ENCODE results near the gene EYS.

Gene EYS

DNA sequence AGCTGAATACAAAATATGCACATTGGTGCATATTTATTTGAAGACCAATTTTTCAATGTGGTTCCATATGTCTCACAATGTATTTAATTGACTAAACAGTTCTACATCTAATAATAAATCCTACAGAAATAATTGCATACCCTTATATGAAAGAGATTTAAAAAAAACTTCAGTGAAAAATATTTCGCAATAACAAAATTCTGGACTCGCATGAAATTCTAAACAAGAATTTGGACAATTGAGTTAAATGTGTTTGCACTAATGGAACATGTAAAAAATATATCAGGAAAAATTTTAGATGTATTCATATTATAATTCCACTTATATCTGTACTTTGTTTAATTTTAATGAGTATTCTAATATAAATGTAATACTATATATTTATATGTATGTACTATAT, 1003.1 kb downstream of the EYS start:
- DNase-seq: no peak

DNA sequence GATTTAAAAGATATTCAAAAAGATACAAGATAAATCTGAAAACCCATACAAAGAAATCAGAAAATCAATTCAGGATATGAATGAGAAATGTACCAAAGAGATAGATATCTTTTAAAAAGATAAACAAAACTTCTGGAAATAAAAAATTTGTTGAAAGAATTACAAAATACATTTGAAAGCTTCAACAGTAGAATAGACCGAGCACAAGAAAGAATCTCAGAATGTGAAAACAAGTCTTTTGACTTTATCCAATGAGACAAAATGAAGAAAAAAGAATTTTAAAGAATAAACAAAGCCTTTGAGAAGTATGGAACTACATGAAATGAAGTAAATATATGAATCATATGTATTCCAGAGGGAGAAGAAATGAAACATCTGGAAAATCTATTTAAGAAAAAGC, 1011.0 kb downstream of the EYS start:
- no peak for DNase-seq

- no peak for DNase-seq
These were observed 1012.7 kb downstream of the EYS start for GRCh38 chr6:64694356-64694755.

DNA sequence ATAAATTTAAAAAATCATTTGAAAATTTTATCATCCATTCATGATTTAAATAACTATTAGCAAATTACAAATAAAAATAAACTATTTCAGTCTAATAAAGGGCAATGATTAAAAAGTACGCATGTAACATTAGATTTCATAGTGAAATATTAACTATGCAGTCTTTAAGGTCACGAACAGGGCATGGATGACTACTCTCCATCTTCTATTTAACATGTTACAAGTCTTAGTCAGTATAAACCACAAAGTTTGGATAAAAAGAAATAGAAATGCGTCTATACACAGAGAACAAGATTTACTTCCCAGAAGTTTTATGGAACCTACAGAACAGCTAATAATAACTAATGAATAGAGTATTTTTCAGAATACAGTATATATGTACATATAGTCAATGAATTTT, 1016.0 kb downstream of the EYS start:
- DNase-seq: no peak

DNA sequence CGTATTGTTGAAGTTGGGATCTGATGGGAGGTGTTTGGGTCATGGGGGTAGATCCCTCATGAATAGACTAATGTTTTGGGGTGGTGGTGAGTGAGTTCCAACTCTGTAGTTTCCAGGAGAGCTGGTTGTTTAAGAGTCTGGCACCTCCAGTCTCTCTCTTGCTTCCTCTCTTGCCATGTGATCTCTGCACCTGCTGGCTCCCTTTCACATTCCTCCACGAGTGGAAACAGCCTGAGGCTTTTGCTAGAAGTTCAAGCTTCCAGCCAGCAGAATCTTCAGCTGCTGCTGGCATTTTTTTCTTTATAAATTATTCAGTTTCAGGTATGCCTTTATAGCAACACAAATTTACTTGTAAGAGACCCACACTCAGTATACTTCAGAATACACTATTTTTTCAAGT, 1021.6 kb downstream of the EYS start:
- DNase-seq: no peak

DNA sequence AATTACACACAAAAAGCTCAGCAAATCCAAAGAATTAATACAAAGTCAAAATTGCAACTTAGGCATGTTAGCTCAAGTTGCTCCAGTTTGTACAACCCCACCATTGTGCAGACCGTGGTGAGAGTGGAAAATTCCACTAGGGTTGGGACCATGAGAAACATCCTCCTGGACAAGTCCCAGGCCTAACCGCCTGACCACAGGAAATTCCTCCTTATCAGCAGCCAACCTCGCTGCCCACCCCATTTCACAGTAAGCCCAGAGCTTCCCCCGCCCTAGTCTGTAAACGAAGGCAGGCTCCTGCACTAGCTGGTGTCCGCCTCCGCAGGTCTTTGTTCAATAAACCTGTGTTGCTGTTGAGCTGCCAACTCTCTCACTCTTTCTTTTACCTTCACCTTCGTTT, 1023.3 kb downstream of the EYS start:
- DNase-seq: no peak

DNA sequence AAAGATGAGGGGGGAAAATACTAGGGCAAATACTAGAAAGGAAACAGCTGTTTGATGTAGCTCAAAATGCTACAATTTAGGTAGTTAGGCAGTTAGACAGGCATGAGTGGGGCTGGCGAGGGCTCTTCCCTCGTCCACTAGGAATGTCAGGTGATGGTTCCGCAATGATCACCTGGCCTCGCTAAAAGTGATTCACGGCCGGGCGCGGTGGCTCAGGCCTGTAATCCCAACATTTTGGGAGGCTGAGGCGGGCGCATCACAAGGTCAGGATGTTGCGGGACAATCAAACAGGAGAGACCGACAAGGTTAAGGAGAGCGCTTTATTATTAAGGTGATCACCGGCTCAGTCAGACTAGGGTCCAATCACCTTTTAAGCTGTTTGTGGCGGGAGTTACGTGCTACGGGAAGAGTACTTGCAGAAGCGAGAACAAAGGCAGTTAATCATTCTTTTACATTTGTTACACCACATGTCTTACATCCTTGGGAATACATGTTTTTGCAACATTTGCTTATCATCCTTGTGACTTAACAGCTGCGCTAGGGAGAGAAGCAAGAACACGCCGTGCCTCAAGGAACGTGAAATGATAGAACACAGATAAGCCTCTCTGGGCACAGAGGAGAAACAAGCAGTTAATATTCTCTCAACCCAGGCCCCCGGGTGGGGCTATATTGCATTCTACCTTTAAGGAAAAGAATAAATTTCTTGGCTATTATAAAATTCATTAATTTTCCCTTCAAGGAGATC, 1025.4 kb downstream of the EYS start:
- DNase-seq: no peak

DNA sequence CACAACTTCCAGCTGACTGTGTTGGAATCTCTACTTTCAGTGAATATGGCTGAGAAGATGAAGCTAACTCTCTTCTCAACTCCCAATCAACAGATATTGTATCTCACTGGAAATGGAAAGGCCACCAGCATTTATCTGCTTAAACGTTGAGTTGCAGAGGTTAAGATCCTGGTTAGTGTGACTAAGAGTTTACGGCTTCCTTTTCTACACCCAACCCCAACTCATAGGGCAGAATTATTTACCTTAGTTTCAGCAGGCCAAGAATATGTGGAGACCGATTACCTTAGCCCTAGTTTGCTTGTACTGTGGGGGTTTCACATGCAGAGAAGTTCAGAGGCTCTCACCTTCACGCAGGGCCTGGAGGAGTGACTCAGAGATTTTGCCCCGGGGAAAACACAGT, 1026.6 kb downstream of the EYS start:
- DNase-seq: no peak

GRCh38 chr6:64679416-64679815, 1027.6 kb downstream of the EYS start:
- DNase-seq: no peak

DNA sequence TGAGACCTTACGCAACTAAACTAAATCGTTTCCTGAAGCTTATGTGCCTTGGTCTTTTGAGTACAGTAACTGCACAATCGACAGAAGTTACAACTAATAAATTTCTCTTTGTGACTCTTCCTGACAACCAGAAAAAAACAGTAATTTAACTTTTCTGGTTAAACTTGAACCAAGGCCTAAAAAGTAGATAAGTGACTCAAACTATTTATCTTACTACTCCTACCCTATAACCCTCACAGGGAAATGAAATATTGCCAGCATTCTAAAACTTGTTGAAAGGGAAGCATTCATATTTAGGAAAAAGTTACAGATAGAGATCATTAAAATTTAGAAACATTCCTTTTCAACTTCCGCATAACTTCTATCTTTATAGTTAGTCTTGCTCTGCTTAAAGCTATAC, 1034.4 kb downstream of the EYS start:
- no peak for DNase-seq

- no peak for DNase-seq
These were observed 1034.9 kb downstream of the EYS start for GRCh38 chr6:64672131-64672530.

- DNase-seq: no peak
These were observed 1041.9 kb downstream of the EYS start for GRCh38 chr6:64665137-64665536.

GRCh38 chr6:64664480-64664879, 1042.5 kb downstream of the EYS start:
- no peak for DNase-seq

GRCh38 chr6:64644024-64644423, 1063.0 kb downstream of the EYS start:
- DNase-seq: no peak

DNA sequence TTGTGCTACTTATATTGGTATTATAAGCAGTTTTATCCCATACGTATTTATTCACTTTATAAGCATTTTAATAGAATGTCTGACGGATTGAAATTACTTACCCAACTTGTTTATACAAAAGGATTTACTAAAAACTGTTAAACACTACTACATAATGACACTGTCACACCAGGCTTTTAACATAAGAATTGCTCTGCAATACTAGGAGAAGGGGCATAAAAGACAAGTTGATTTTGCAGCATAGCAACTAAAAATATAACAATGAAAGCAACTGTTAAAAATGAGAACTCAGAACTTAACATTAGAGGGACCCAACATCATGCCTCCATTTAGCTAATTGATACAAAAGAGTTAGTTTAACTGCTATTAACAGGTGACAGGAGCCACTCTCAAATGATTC, 1076.1 kb downstream of the EYS start:
- DNase-seq: no peak

DNA sequence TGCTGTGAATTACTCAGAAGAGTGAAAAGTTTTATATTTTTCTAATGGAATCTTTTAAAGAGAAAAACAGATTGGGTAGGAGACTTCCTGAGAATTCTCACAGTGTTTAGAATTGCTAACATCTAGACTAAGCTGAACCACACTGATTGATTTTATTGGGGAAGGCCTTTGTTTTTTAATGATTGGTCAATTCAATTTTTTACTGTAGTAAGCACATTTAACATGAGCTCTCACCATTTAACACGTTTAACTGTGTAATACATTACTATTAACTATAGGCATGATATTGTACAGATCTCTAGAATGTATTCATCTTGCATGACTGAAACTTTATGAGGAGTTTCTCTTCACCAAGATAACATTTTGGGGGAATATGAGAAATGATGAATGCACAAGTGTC, 1084.1 kb downstream of the EYS start:
- DNase-seq: no peak

DNA sequence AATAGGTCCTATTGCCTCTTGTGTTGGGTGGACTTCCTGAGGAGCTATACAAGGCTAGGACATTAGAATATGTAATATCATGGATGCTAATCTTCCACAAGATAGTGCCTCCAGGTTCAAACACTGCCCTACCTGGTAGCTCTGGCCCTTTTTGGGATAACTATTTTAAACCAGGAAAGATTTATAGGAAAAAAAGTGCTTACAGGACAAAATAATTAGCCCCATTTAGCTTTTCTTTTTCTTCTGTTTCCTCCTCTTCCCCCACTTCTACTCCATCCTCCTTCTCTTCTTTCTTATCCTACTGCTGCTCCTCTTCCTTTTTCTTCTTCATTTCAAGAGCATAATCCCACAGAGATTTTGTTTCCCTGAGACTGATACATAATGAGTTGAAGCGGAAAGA, 1104.0 kb downstream of the EYS start:
- DNase-seq: no peak

DNA sequence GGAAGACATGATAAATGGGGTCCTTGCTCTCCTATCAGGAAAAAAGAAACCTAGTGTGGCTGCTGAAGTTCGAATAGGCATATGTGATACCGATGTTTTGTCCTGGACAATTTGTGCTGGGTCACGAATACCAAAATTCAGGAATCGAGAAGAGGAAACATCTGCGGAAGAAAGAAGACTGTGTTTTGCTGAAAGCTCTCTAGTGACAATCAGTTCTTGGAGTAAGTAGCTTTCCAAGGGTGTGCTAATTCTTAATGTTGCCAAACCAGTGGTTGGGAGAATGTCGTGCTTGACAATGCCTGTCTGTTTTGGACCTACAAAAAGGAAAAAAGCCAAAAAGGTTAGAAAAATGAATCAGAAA, 1115.4 kb downstream of the EYS start:
- no peak for DNase-seq

DNA sequence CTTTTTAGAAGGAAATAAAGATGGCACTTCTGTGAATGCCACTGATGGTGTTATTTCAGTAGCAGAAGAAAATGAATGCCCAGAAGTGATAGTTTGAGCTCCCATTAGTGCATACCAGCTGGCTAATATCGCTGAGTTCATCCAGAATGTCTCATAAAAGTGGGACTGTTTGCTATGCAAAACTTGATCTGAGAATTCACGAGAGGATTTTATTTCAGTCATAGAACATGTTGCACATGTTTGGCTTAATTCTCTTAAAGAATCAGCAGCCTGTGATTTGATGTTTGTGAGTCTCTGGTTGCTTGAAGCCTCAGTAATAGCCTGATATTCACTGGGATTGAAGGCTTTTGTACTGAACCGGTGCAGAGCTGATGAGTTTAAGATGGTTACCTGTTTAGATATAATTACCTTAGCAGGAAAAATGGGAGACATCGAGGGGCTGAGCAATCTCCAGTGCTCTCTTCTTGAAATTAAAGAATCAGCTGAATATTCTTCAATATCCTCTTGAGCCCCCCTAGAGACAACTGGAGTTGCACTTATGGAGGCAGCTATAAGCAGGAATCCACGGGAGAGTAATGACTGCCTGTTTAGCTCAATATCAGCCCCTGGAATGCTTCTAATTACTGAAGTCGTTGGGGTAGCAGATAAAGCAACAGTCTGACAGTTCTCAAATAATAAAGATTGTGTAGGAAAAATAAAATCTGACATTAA, 1115.9 kb downstream of the EYS start:
- no peak for DNase-seq

- DNase-seq: no peak
These were observed 1117.1 kb downstream of the EYS start for GRCh38 chr6:64589961-64590360.

DNA sequence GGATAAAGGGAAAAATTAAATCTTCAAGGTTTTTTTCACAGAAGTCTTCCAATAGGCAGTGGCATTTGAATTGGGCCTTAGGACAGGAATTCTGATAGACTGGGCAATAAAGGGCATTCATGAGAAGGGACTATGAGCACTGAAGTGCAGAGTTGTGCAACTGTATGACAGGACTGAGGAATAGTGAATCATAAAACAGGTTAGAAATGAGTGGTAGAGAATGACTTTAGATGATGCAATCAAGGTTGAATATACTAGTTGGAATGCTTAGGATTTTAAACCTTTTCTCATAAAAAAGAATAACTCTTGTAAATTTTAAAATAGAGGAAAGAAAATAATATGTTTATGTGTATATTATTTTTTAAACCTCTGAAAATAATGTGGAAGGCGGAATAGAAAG, 1126.7 kb downstream of the EYS start:
- DNase-seq: no peak

- DNase-seq: no peak
These were observed 1153.7 kb downstream of the EYS start for GRCh38 chr6:64553249-64553786.

DNA sequence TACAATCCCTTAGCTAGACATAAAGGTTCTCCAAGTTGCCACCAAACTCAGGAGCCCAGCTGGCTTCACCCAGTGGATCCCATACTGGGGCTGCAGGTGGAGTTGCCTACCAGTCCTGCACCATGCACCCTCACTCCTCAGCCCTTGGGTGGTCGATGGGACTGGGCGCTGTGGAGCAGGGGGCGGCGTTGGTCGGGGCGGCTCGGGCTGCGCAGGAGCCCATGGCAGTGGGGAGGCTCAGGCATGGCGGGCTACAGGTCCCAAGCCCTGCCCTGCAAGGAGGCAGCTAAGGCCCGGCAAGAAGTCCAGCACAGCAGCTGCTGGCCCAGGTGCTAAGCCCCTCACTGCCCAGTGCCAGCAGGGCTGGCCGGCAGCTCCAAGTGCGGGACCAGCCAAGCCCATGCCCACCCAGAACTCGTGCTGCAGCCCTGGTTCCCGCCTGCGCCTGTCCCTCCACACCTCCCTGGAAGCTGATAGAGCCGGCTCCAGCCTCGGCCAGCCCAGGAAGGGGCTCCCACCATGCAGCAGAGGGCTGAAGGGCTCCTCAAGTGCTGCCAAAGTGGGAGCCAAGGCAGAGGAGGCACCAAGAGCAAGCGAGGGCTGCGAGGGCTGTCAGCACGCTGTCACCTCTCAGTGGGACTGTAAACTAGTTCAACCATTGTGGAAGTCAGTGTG, 1159.3 kb downstream of the EYS start:
- DNase-seq: no peak

- no peak for DNase-seq
These were observed 1167.1 kb downstream of the EYS start for GRCh38 chr6:64539917-64540316.
